HG03139 (cell line): ENCODE results near the gene ANKUB1.

Source experiments
- ATAC-seq: cut with Tn5 transposase; IDR thresholded peaks from one replicate; pipeline ENCODE4 v1.9.1; 2021; ENCODE audit not compliant: unreplicated experiment

The ANKUB1 gene

DNA sequence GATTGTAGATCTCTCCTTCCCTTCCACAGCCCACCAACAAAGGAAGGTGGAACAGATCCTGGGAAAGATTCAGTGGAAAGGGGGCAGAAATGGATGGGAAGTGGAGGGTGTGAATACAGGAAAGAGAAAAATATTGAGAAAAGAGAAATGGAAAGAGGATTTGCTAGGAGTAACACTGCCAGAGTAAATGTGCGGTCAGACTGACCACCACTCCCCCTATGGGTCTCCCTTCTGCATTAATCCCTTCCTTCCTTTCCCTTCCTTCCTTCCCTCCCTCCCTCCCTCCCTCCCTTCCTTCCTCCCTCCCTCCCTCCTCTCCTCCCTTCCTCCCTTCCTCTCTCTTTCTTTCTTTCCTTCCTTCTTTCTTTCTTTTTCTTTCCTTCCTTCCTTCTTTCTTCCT is 28.1 kb downstream of the ANKUB1 start:
- ATAC-seq: no peak

GRCh38 chr3:149763565-149764195 is 28.7 kb downstream of the ANKUB1 start:
- ATAC-seq: no peak

DNA sequence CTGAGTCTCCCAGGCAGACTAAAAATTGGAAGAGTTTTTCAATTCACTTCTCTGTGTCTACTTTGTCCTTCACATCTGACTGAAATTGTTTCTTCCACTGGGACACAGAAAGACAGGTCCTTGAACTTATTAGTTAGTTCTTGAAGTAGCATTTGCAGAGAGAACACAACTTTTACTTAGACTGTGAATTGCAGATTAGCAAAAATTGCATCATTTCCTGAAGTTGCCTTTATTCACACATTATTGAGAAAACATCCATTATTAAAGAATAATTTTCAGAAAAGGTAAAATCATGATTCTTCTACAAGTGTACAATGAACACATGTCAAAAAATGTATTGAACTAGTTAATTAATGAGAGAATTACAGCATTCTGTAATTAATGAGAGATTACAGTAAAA is 38.6 kb downstream of the ANKUB1 start:
- ATAC-seq: no peak

- ATAC-seq: no peak
Observed at GRCh38 chr3:149752788-149753136, 39.6 kb downstream of the ANKUB1 start.

GRCh38 chr3:149752051-149752787 is 40.1 kb downstream of the ANKUB1 start, which contains the start of gene COMMD2:
TSS of gene COMMD2 (minus strand) at chr3:149752489. CDS start at chr3:149752444, 45 bp downstream.
- ATAC-seq: peak; percentile 99

- no peak for ATAC-seq
Observed at GRCh38 chr3:149751551-149751950, 40.8 kb downstream of the ANKUB1 start.

DNA sequence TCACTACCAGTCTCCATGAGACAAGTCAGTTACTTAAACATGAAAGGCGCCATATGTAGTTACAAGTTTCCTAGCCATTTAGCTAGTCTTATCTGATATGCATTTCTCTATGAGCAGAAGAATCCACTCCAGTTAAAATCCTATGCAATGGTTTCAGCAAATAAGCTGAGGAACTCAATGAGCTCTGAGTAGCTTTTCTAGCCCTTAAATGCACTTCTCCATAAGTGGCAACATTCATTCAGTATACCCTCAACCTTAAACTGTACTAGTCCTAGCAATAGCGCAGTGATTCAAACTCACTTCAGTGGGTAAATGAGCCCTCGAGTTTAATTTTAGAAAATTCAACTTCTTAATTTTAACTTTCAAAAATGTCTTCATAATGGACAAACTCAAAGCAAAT is 47.7 kb downstream of the ANKUB1 start:
- ATAC-seq: no peak

- no peak for ATAC-seq
Observed at GRCh38 chr3:149744151-149744550, 48.2 kb downstream of the ANKUB1 start.

GRCh38 chr3:149739396-149739795 is 53.0 kb downstream of the ANKUB1 start:
- ATAC-seq: no peak

- ATAC-seq: no peak
Observed at GRCh38 chr3:149738876-149739275, 53.5 kb downstream of the ANKUB1 start.

DNA sequence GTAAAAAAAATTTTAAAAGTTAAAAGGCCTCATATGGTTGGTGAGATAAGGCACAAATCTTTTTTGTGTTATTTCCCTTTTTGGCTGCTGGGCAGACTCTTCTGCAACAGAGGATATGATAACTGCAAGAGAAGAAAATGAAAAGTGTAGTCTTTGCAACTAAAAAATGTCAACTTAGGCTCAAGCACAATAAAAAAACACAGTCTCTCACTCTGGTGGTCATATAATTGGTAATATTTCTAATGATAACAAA is 55.5 kb downstream of the ANKUB1 start:
- no peak for ATAC-seq

- ATAC-seq: no peak
Observed at GRCh38 chr3:149736175-149736952, 56.0 kb downstream of the ANKUB1 start.

DNA sequence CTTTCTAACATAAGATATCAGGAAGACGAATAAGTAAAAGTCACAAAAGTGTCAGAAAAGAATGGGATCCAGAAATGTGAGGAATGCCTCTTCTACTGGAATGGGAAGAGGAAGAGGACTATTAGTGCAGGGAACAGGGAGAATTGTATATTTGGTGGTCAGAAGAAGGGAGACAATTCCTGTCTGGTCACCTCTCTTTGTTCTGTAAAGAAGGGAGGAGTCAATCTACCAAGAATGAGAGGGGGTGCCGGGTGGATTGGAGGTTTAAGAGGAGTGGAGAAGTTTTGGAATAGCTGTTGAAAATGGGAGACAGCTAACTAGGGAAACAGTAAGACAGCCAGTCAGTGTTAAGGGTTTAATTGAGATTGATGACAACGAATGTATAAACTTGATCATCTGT is 60.1 kb downstream of the ANKUB1 start:
- ATAC-seq: no peak

DNA sequence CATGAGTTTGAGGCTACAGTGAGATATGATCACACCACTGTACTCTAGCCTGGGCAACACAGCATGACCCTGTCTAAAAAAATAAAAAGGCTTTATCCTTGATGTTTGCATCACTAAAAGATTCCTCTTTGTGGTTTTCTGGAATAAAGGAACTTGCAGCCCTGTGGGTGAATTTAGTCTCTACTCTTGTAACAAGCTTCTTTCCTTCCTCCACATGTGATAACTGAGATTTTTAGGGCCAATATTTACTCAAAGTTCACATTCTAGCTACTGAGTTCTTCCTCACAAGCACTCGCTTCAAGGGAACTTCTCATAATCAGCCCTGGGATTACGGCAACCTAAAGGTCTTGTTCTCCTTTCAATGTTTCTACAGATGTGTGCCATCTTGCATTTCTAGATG is 64.7 kb downstream of the ANKUB1 start:
- no peak for ATAC-seq

DNA sequence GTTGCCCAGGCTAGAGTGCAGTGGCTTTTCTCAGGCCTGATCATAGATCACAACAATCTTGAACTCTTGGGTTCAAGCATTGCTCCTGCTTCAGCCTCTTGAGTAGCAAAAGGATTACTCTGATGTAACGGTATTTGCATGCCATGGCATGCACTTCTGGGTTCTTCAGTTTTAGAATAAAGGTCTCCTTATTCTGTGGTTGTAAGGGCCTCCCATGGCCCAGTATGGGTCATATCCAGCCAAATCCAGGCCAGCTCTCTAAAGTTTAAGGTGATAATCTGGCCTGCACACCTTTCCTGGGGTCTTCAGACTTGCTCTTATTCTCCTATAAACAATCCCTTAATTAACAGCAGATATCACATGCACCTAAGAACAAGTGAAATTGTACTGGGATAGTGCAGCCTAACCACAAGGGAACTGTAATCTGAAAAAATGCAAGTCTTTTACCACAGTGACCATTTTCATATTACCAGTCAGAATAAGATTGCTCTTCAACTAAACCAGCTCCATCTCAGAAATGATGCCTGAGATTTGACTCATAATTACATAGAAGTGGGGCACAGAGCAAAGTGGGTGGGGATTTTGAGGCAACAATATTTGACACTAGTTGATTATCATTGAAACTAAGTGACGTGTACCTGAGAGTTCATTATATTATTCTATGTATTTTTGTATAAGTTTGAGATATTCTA is 65.5 kb downstream of the ANKUB1 start:
- no peak for ATAC-seq

- no peak for ATAC-seq
Observed at GRCh38 chr3:149723781-149724180, 68.6 kb downstream of the ANKUB1 start.

DNA sequence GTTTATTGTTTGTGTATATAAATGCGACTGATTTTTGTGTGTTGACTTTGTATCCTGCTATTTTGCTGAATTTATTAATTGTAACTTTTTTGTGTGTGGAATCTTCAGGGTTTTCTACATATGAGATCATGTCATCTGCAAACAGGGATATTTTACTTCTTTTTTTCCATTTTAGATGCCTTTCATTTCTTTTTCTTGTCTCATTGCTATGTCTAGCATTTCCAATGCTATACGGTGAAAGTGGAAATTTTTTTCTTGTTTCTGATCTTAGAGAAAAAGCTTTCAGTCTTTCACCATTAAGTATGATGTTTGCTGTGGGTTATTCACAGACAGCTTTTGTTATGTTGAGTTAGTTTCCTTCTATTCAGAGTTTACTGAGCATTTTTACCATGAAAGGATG is 71.4 kb downstream of the ANKUB1 start:
- ATAC-seq: no peak

DNA sequence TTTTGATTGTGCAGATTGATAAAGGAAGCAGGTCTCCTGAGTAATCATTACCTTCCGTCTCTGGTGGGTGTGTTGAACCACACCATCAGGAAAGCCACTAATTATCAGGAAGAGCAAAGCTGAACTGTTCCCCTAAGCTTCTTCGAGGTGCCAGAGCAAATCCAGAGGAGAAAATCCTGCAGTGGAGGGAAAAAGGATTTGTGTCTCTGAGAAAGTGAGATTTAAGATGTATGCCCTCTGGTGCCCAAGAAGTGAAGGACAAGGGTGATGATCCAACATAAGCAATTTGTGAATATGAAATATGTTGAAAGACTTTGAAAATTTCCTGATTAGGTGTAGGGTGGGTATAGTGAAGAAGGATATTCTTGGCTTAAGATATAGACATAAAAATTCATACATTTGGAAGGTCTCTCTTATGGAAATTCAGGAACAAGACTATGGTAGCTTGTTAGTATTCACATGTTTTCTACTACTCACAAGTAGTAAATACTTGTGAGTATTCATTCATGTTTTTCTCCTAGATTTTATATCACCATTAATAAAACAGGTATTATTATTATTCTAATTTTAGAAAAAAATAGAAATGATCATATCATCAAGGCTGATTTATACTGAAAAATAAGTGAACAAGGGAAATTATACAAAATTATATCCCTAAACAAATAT is 74.8 kb downstream of the ANKUB1 start:
- no peak for ATAC-seq

DNA sequence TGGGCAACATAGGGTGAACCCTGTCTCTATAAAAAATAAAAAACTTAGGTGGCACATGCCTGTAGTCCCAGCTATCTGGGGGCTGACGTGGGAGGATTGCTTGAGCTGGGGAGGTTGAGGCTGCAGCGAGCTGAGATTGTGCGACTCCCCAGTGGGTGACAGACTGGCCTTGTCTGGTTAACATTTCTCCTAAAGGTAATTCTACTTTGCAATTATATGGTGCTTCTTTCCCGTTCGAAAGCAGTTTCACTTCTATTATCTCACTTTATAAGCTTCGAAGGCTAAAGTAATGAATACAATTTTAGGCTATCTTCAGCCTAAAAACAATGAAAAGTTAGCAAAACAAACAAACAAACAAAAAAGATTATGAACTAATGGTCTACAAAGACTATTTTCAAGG is 75.4 kb downstream of the ANKUB1 start:
- no peak for ATAC-seq

- ATAC-seq: no peak
Observed at GRCh38 chr3:149715247-149715646, 77.1 kb downstream of the ANKUB1 start.
